Esophagus squamous epithelium (tissue), 5 donors: ENCODE measurements around the gene FOXP3. TPM values are rescaled to one million over a fixed set of nuclear protein-coding genes. Genes with fewer than 3 reads are reported as not detected.

Experiments used
- DNase-seq: peaks from one replicate; lab custom pipeline; 2025; lab: John Stamatoyannopoulos, UW
- H3K27ac ChIP-seq, 4 donors: fragments of 200-600 bp; sonication (generic); one replicate each; pipeline ENCODE4 v1.5.1; 2016 to 2019; ENCODE audit warnings: mild to moderate bottlenecking in 1 of 4
- H3K27me3 ChIP-seq, 4 donors: fragments of 200-600 bp; sonication (generic); 1 replicate in 3 of 4; 2 replicates in 1 of 4; pipeline versions ENCODE4 v1.5.1 to v1.6.0; 2017 to 2021; ENCODE audit warnings: antibody characterized with exemption in 1 of 4
- H3K36me3 ChIP-seq, 3 donors: fragments of 200-600 bp; sonication (generic); one replicate each; pipeline ENCODE4 v1.5.1; 2016 to 2019
- H3K4me1 ChIP-seq, 3 donors: fragments of 200-600 bp; sonication (generic); one replicate each; pipeline ENCODE4 v1.5.1; 2017 to 2019
- H3K4me3 ChIP-seq, 4 donors: fragments of 200-600 bp; sonication (generic); 1 replicate in 3 of 4; 2 replicates in 1 of 4; pipeline ENCODE4 v1.5.1; 2016 to 2019; ENCODE audit warnings: mild to moderate bottlenecking in 2 of 4, moderate library complexity in 1 of 4
- H3K9me3 ChIP-seq, 3 donors: fragments of 200-600 bp; sonication (generic); one replicate each; pipeline ENCODE4 v1.5.1; 2016 to 2019
- CTCF ChIP-seq, 6 experiments: fragments of 450-650 bp in 4 of 6; fragments of 200-600 bp in 2 of 6; sonication (generic) in 2 of 6; IDR thresholded peaks; one replicate each; pipeline ENCODE4 v1.5.1; 2016 to 2019; ENCODE audit warnings: antibody characterized with exemption in 6 of 6, mild to moderate bottlenecking in 4 of 6, moderate library complexity in 4 of 6
- POLR2A ChIP-seq, 4 donors: fragments of 450-650 bp; IDR thresholded peaks; one replicate each; pipeline ENCODE4 v1.6.1; 2017; ENCODE audit warnings: antibody characterized with exemption in 4 of 4, mild to moderate bottlenecking in 4 of 4, moderate library complexity in 3 of 4
- WGBS, 2 donors: methylation state at CpG; one replicate each; pipeline ENCODE4 v1.1.5; 2018; 5-methylcytosine and 5-hydroxymethylcytosine counted together
- intact Hi-C: fragments of 100-400 bp; cut with DNase I; formaldehyde crosslinking; loops from one replicate; pipeline ENCODE4 v1.15.0; 2022
- total RNA-seq, 4 donors: library from RNA; depleted of rRNA; stranded (reverse); fragments of >200 nt; gene quantifications; one replicate each; pipeline ENCODE4 v1.1.0, GENCODE V29; 2016
- donor health status: DM: yes; HTN: yes; CAD: no.

Gene FOXP3
- total RNA-seq, 4 donors from 2014 or later, result 0.38 to 2.1 (median 0.81) TPM

GRCh38 chrX:49250578-49250977 is 13.9 kb downstream of the FOXP3 start:
- Histone ChIP-seq H3K27ac (no peak overlapping the region), H3K9me3 (no peaks in the 10 kb centered on the region), H3K27me3 (no peaks in the 10 kb centered on the region), H3K4me1 (no peaks in the 10 kb centered on the region), H3K36me3 (peaks cover 0 to 45% (median 6%) of the 10 kb centered on the region in 3 donors), H3K4me3 (no peak overlapping the region)
- WGBS, 2 donors, result 82 to 100% methylated on average over 1 to 8 of the region's 9 CpGs
- DNase-seq, result no peak
- TF ChIP-seq POLR2A (IDR thresholded peaks at IDR 0.05) (no peak), CTCF (IDR thresholded peaks at IDR 0.05) (no peak)
- intact Hi-C loops, result no loop called here

GRCh38 chrX:49250066-49250465 is 14.4 kb downstream of the FOXP3 start:
- DNase-seq, result no peak
- Histone ChIP-seq H3K9me3 (no peaks in the 10 kb centered on the region), H3K4me1 (no peaks in the 10 kb centered on the region), H3K36me3 (peaks cover 0 to 49% (median 6%) of the 10 kb centered on the region in 3 donors), H3K4me3 (no peak overlapping the region), H3K27ac (no peak overlapping the region), H3K27me3 (no peaks in the 10 kb centered on the region)
- WGBS, 2 donors, result 83% methylated on average over 7 of the region's 13 CpGs; no CpG with 5 or more reads in 1 of the 2 donors
- intact Hi-C loops, result no loop called here
- TF ChIP-seq POLR2A (IDR thresholded peaks at IDR 0.05) (no peak), CTCF (IDR thresholded peaks at IDR 0.05) (no peak)

- Histone ChIP-seq H3K27me3 (no peaks in the 10 kb centered on the region), H3K4me3 (no peak overlapping the region), H3K9me3 (no peaks in the 10 kb centered on the region), H3K27ac (no peak overlapping the region), H3K4me1 (no peaks in the 10 kb centered on the region), H3K36me3 (peaks cover 0 to 53% (median 6%) of the 10 kb centered on the region in 3 donors)
- WGBS, 2 donors, result 75% methylated on average over 2 of the region's 9 CpGs; no CpG with 5 or more reads in 1 of the 2 donors
- DNase-seq, result no peak
- intact Hi-C loops, result no loop called here
- no peak for TF ChIP-seq POLR2A (IDR thresholded peaks at IDR 0.05)
- no peak for TF ChIP-seq CTCF (IDR thresholded peaks at IDR 0.05)
These were observed 14.9 kb downstream of the FOXP3 start for GRCh38 chrX:49249616-49250015.

GRCh38 chrX:49249071-49249470 is 15.4 kb downstream of the FOXP3 start:
- Histone ChIP-seq H3K36me3 (peaks cover 0 to 59% (median 6%) of the 10 kb centered on the region in 3 donors), H3K4me1 (no peaks in the 10 kb centered on the region), H3K4me3 (no peak overlapping the region), H3K27ac (no peak overlapping the region), H3K27me3 (no peaks in the 10 kb centered on the region), H3K9me3 (no peaks in the 10 kb centered on the region)
- no peak for TF ChIP-seq CTCF (IDR thresholded peaks at IDR 0.05)
- 50% methylated on average over 1 of the region's 6 CpGs; no CpG with 5 or more reads in 1 of the 2 donors for WGBS, 2 donors
- intact Hi-C loops, result no loop called here
- no peak for DNase-seq

- WGBS, 2 donors, result 91 to 100% methylated on average over 1 to 4 of the region's 28 CpGs
- H3K4me1 ChIP-seq, result no peaks in the 10 kb centered on the region
- no peaks in the 10 kb centered on the region for H3K27me3 ChIP-seq
- TF ChIP-seq CTCF (IDR thresholded peaks at IDR 0.05), result no peak
- TF ChIP-seq POLR2A (IDR thresholded peaks at IDR 0.05), result no peak
- H3K9me3 ChIP-seq, result no peaks in the 10 kb centered on the region
- H3K36me3 ChIP-seq, result peaks cover 0 to 68% (median 6%) of the 10 kb centered on the region in 3 donors
- no peak overlapping the region for H3K4me3 ChIP-seq
- H3K27ac ChIP-seq, result no peak overlapping the region
- no peak for DNase-seq
- intact Hi-C loops, result no loop called here
These were observed 16.3 kb downstream of the FOXP3 start for GRCh38 chrX:49247916-49248811.
